Upper lobe of left lung (tissue), 4 donors: Measurements from ENCODE around the gene KRTAP5-4.

ENCODE experiments used
- POLR2A ChIP-seq, 4 donors: fragments of 450-650 bp; IDR thresholded peaks; one replicate each; pipeline ENCODE4 v1.5.1; 2016 to 2017; ENCODE audit warnings: antibody characterized with exemption in 4 of 4, mild to moderate bottlenecking in 2 of 4
- POLR2AphosphoS5 ChIP-seq, 2 donors: sonication (generic); formaldehyde crosslinking; IDR thresholded peaks; one replicate each; pipeline ENCODE4 v1.5.1; 2017; ENCODE audit warnings: antibody characterized with exemption in 2 of 2
- TF ChIP-seq, protein P1 (sequence below), 6 experiments: fragments of 450-650 bp in 4 of 6; fragments of 200-600 bp in 2 of 6; sonication (generic) in 2 of 6; IDR thresholded peaks; one replicate each; pipeline ENCODE4 v1.5.1; 2016 to 2019; ENCODE audit warnings: antibody characterized with exemption in 6 of 6

DNA sequence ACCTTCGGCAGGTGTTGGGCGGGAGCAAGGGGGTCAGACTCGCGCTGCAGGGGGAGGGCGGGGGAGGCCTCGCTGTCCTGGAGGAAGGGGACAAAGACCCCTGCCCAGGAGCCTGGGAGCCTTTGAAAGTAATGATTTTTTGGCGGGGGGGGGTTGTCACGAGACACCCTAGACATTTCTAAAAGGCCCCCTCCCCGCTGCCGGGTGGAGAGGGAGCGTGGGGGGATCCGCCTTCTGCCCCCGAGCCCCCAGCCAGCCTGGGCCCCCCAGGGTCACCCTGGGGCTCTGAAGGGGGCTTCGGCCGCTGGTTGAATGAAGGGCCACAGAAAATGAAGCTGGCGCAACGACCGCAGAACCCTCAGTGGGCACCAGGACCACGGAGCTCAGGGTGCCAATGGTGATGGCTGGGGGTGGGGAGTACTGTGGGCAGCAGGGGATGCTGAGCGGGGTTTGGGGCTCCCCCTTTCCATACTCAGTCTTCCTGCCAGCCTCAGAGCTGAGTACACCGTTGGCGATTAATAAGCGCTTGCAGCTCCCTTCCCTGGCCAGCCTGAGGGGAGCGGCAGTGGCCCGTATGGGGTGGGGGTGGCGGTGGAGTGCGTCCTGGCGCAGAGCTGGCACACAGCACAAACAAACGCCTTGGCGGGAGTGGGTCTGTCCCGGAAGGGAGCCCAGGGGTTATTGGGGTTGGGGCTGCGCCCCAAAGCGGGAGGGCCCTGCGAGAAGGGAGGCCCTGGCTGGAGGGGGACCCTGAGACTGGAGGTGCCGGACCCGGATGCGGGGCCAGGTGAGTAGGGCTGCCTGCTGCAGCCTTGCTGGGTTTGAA lies 48.6 kb downstream of the KRTAP5-4 start:
- TF ChIP-seq POLR2A (IDR thresholded peaks at IDR 0.05) (no peak), POLR2AphosphoS5 (IDR thresholded peaks at IDR 0.05) (no peak)
- TF ChIP-seq, protein P1, sequence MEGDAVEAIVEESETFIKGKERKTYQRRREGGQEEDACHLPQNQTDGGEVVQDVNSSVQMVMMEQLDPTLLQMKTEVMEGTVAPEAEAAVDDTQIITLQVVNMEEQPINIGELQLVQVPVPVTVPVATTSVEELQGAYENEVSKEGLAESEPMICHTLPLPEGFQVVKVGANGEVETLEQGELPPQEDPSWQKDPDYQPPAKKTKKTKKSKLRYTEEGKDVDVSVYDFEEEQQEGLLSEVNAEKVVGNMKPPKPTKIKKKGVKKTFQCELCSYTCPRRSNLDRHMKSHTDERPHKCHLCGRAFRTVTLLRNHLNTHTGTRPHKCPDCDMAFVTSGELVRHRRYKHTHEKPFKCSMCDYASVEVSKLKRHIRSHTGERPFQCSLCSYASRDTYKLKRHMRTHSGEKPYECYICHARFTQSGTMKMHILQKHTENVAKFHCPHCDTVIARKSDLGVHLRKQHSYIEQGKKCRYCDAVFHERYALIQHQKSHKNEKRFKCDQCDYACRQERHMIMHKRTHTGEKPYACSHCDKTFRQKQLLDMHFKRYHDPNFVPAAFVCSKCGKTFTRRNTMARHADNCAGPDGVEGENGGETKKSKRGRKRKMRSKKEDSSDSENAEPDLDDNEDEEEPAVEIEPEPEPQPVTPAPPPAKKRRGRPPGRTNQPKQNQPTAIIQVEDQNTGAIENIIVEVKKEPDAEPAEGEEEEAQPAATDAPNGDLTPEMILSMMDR (IDR thresholded peaks at IDR 0.05) = peak in 1 of 6 experiments; percentile 13
